CD8-positive, alpha-beta memory T cell (primary cell): ENCODE data around the gene VPS35L. TPM values are rescaled to one million over a fixed set of nuclear protein-coding genes. Genes with fewer than 3 reads are reported as not detected.
A peak's percentile ranks its signal among the peaks of the same experiment; 100 is the strongest.

ENCODE experiments used
- CTCF ChIA-PET: fragments of 350-600 bp; sonication (Branson Sonifier 250); formaldehyde crosslinking; loops from one replicate; lab custom pipeline; 2021; ENCODE audit warnings: antibody characterized with exemption; lab: Charles Lee
- POLR2A ChIA-PET: fragments of 350-600 bp; sonication (Branson Sonifier 250); formaldehyde crosslinking; loops from one replicate; lab custom pipeline; 2021; ENCODE audit warnings: antibody characterized with exemption; lab: Charles Lee
- DNase-seq, 5 donors: peaks; one replicate each; pipeline versions ENCODE4 v3.0.0 to v3.0.0-alpha.2; 2020 to 2022; ENCODE audit warnings: mixed read lengths in 1 of 5
- H3K27ac ChIP-seq: one replicate; pipeline ENCODE4 v1.7.0; 2013; ENCODE audit warnings: low read depth, mild to moderate bottlenecking, low read length, moderate library complexity
- H3K27me3 ChIP-seq: 2 replicates; pipeline ENCODE4 v1.7.0; 2013; ENCODE audit warnings: low read length, mild to moderate bottlenecking; ENCODE audit not compliant: insufficient read depth, poor library complexity, severe bottlenecking
- H3K36me3 ChIP-seq: 2 replicates; pipeline ENCODE4 v1.7.0; 2013; ENCODE audit warnings: mild to moderate bottlenecking, low read length, moderate library complexity; ENCODE audit not compliant: insufficient read depth
- H3K4me1 ChIP-seq: 2 replicates; pipeline ENCODE4 v1.7.0; 2013; ENCODE audit warnings: mild to moderate bottlenecking, low read length, moderate library complexity; ENCODE audit not compliant: insufficient read depth
- H3K4me3 ChIP-seq: 2 replicates; pipeline ENCODE4 v1.7.0; 2013; ENCODE audit warnings: mild to moderate bottlenecking, low read length
- H3K9me3 ChIP-seq: 2 replicates; pipeline ENCODE4 v1.7.0; 2013; ENCODE audit warnings: mild to moderate bottlenecking, low read length
- H3K27ac Mint-ChIP-seq, 8 donors: one replicate each; pipeline ENCODE4 v1.8.0; 2020 to 2021; ENCODE audit warnings: mixed read lengths in 8 of 8, mild to moderate bottlenecking in 6 of 8, inconsistent platforms in 3 of 8, moderate library complexity in 3 of 8
- H3K27me3 Mint-ChIP-seq, 2 donors: one replicate each; pipeline ENCODE4 v1.8.0; 2020 to 2021; ENCODE audit warnings: mixed read lengths in 2 of 2, mild to moderate bottlenecking in 1 of 2, moderate library complexity in 1 of 2
- H3K36me3 Mint-ChIP-seq, 3 donors: one replicate each; pipeline ENCODE4 v1.8.0; 2020 to 2021; ENCODE audit warnings: mixed read lengths in 3 of 3, inconsistent platforms in 1 of 3, mild to moderate bottlenecking in 1 of 3
- H3K4me1 Mint-ChIP-seq, 3 donors: one replicate each; pipeline ENCODE4 v1.8.0; 2020 to 2021; ENCODE audit warnings: mixed read lengths in 3 of 3, inconsistent platforms in 1 of 3, mild to moderate bottlenecking in 1 of 3
- H3K4me3 Mint-ChIP-seq, 7 donors: one replicate each; pipeline ENCODE4 v1.8.0; 2020 to 2021; ENCODE audit warnings: mixed read lengths in 7 of 7, mild to moderate bottlenecking in 6 of 7, moderate library complexity in 4 of 7, inconsistent platforms in 2 of 7
- H3K9me3 Mint-ChIP-seq, 5 donors: one replicate each; pipeline ENCODE4 v1.8.0; 2020 to 2022; ENCODE audit warnings: mixed read lengths in 5 of 5, mild to moderate bottlenecking in 3 of 5, moderate library complexity in 2 of 5, inconsistent platforms in 1 of 5
- polyA plus RNA-seq: library from polyadenylated mRNA; unstranded; fragments of 300-500 nt; fragmentation: Illumina TruSeq; gene quantifications from one replicate; pipeline ENCODE4 v1.2.3, GENCODE V29; 2021
- total RNA-seq, 2 experiments: library from RNA; stranded (reverse); gene quantifications; one replicate each; pipeline ENCODE4 v1.2.3, GENCODE V29; 2021

VPS35L gene
- total and polyA plus RNA-seq, 3 experiments from 2014 or later, result 37.4 to 52.3 (median 40.2) TPM

DNA sequence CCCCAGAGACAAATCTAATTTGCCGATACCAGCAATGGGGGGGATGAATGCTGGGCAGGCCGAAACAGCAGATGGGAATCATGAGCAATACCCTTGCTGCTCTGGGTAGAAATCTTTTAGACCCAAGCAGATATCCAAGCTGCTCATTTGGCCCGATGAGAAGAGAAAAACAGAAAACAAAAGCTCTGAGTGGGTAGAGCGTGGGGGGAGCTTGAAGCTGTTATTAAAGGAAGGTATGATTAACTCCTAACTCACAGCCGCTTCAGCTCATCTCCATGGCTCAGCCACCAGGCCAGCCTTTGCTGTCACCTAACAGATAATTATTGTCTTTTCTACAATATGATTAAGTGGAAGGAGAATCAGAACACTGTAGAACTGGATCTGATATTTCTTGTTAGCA, 58.3 kb downstream of the VPS35L start:
- Mint-ChIP-seq H3K27ac (no peak overlapping the region), H3K27me3 (no peaks in the 10 kb centered on the region), H3K36me3 (peaks cover 24 to 78% (median 43%) of the 10 kb centered on the region in 3 donors), H3K4me1 (no peaks in the 10 kb centered on the region), H3K9me3 (no peaks in the 10 kb centered on the region), H3K4me3 (no peak overlapping the region)
- ChIA-PET POLR2A (interaction anchor here (0.6 kb wide), 1 partner anchor 75 kb away, joined by 5 read pairs; no protein-coding TSS in a partner anchor), CTCF (interaction anchor here (0.7 kb wide), 1 partner anchor 13 kb away, joined by 3 read pairs; no protein-coding TSS in a partner anchor)
- no peak for DNase-seq
- peaks cover 8% of the 10 kb centered on the region for H3K36me3 ChIP-seq
- H3K4me1 ChIP-seq, result no peaks in the 10 kb centered on the region
- no peaks in the 10 kb centered on the region for H3K27me3 ChIP-seq
- H3K4me3 ChIP-seq, result no peak overlapping the region
- H3K27ac ChIP-seq, result no peak overlapping the region
- no peaks in the 10 kb centered on the region for H3K9me3 ChIP-seq

DNA sequence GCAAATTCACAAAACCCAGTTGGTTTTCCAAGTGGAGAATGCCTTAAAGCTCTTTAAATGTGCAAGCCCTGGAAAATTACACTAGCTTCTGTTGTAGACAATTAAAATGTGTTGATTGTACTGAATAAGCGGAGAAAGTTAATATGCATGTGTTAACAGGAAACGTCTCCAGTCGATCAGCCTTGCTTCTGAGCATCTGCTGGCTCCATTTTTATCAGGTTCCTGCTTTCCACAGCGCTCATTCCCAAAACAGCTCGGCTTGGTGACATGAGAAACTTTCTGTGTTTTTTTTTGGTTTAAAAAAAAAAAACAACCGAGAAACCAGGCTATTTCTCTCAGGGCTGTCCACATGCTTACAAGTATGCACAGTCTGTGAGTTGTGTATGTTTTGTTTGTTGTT, 60.7 kb downstream of the VPS35L start:
- DNase-seq, result no peak
- no peaks in the 10 kb centered on the region for H3K27me3 Mint-ChIP-seq
- H3K36me3 Mint-ChIP-seq, result peaks cover 18 to 66% (median 26%) of the 10 kb centered on the region in 3 donors
- ChIA-PET POLR2A (no interaction called here), CTCF (interaction anchor here (0.9 kb wide), 1 partner anchor 32 kb away, joined by 3 read pairs; no protein-coding TSS in a partner anchor)
- H3K4me1 Mint-ChIP-seq, result no peaks in the 10 kb centered on the region
- no peaks in the 10 kb centered on the region for H3K9me3 ChIP-seq
- no peak overlapping the region for H3K27ac ChIP-seq
- no peaks in the 10 kb centered on the region for H3K4me1 ChIP-seq
- H3K4me3 ChIP-seq, result no peak overlapping the region
- H3K36me3 ChIP-seq, result no peaks in the 10 kb centered on the region
- no peaks in the 10 kb centered on the region for H3K27me3 ChIP-seq
- H3K27ac Mint-ChIP-seq, result no peak overlapping the region
- no peaks in the 10 kb centered on the region for H3K9me3 Mint-ChIP-seq
- H3K4me3 Mint-ChIP-seq, result no peak overlapping the region

DNA sequence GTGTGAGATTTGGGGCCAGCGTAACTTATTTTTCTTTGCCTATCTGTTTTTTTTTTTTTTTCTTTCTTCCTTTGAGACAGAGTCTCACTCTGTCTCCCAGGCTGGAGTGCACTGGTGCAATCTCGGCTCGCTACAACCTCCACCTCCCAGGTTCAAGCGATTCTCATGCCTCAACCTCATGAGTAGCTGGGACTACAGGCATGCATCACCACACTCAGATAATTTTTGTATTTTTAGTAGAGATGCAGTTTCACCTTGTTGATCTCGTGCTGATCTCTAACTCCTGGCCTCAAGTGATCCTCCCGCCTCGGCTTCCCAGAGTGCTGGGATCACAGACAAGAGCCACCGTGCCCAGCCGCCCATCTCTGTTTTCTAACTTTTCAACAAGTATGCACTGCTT, 63.4 kb downstream of the VPS35L start:
- no peak overlapping the region for H3K27ac Mint-ChIP-seq
- DNase-seq, result no peak
- H3K4me1 Mint-ChIP-seq, result no peaks in the 10 kb centered on the region
- no peaks in the 10 kb centered on the region for H3K27me3 Mint-ChIP-seq
- no peaks in the 10 kb centered on the region for H3K9me3 ChIP-seq
- H3K4me3 Mint-ChIP-seq, result no peak overlapping the region
- H3K27ac ChIP-seq, result no peak overlapping the region
- H3K36me3 ChIP-seq, result no peaks in the 10 kb centered on the region
- POLR2A ChIA-PET, result no interaction called here
- H3K4me1 ChIP-seq, result no peaks in the 10 kb centered on the region
- CTCF ChIA-PET, result no interaction called here
- no peaks in the 10 kb centered on the region for H3K9me3 Mint-ChIP-seq
- no peak overlapping the region for H3K4me3 ChIP-seq
- H3K36me3 Mint-ChIP-seq, result peaks cover 12 to 58% (median 22%) of the 10 kb centered on the region in 3 donors
- H3K27me3 ChIP-seq, result no peaks in the 10 kb centered on the region

DNA sequence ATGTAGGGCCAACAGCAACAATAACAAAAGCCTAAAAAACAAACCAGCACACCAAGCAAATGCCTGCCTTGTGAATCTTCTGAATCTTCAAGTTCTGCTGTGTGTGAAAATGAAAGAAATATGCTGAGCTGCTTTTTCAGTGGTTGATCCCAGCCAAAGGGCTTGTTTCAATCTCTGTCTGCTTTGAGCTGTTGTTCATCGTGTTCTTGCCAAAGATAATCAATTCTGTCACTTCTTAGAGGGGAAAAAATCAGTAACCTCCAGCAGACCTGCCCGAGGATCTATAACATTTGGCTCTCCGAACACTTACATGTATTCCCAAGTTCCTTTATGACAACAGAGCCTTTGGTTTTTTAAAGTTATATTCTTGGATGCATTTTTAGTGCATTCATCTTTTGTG, 65.9 kb downstream of the VPS35L start:
- no peaks in the 10 kb centered on the region for H3K27me3 Mint-ChIP-seq
- DNase-seq, result no peak
- Histone ChIP-seq H3K4me1 (no peaks in the 10 kb centered on the region), H3K27ac (no peak overlapping the region), H3K27me3 (no peaks in the 10 kb centered on the region), H3K36me3 (no peaks in the 10 kb centered on the region), H3K4me3 (no peak overlapping the region), H3K9me3 (no peaks in the 10 kb centered on the region)
- no peaks in the 10 kb centered on the region for H3K4me1 Mint-ChIP-seq
- ChIA-PET POLR2A (no interaction called here), CTCF (no interaction called here)
- H3K9me3 Mint-ChIP-seq, result no peaks in the 10 kb centered on the region
- H3K36me3 Mint-ChIP-seq, result peaks cover 12 to 60% (median 25%) of the 10 kb centered on the region in 3 donors
- H3K4me3 Mint-ChIP-seq, result no peak overlapping the region
- H3K27ac Mint-ChIP-seq, result no peak overlapping the region

DNA sequence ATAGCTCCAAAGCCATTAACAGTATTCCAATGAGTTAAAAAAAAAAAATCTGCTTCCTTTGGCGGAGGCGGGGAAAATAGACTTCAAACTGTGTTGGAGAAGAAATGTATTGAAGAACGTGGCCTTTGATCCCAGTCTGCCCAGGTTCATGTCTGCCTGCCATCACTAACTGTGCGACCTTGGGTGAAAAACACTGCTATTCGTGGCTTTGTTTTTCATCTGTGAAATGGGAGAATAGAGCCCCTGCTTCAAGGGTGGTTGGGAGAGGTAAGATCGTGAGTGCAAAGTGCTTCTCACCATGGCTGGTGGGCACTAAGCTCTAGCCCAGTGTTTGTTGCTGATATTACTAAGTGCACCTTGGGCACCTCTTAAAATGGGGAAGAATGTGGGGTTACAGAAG, 69.5 kb downstream of the VPS35L start:
- ChIA-PET POLR2A (no interaction called here), CTCF (no interaction called here)
- no peaks in the 10 kb centered on the region for H3K9me3 ChIP-seq
- no peaks in the 10 kb centered on the region for H3K27me3 ChIP-seq
- DNase-seq, result no peak
- H3K9me3 Mint-ChIP-seq, result no peaks in the 10 kb centered on the region
- no peaks in the 10 kb centered on the region for H3K4me1 Mint-ChIP-seq
- no peak overlapping the region for H3K27ac ChIP-seq
- no peak overlapping the region for H3K27ac Mint-ChIP-seq
- no peaks in the 10 kb centered on the region for H3K27me3 Mint-ChIP-seq
- H3K36me3 Mint-ChIP-seq, result peaks cover 3 to 60% (median 27%) of the 10 kb centered on the region in 3 donors
- no peak overlapping the region for H3K4me3 Mint-ChIP-seq
- no peaks in the 10 kb centered on the region for H3K4me1 ChIP-seq
- peaks cover 15% of the 10 kb centered on the region for H3K36me3 ChIP-seq
- no peak overlapping the region for H3K4me3 ChIP-seq

DNA sequence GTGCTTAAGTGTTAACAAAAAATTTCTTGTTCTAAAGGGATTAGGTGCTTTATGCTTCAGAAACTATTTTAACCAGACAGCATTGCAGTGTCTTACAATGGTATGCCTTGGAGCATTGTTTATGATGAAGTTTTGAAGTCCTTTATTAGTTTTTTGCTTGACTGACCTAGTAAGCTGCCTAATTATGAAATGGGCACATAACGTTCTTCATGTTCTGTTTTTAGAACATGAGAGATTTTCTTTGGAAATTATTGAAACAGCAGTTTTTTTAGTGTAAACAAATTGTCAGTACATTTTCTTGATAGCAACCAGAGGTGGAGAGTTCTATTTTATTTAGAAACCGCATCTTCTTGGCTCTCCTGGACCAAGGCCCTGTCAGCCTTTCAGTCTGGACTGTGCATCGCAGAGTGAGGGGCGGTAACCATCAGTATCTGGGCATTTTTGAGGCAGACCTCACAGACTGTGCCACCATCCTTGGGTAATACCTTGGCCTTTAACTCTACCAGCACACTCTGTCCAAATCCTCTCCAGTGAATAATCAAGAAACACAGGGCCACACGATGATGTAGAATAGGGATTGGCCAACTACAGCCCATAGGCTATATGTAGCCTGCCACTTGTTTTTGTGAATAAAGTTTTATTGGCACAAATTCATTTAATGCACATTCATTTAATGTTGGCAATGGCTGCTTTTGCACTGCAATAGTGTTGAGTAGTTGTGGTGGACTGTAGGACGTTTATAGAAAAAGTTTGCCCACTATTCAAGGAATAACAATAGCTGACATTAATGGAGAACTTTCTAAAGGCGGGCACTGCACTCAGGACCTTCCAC, 81.1 kb downstream of the VPS35L start:
- POLR2A ChIA-PET, result no interaction called here
- Mint-ChIP-seq H3K27me3 (no peaks in the 10 kb centered on the region), H3K4me1 (peaks cover 12 to 18% (median 16%) of the 10 kb centered on the region in 3 donors)

DNA sequence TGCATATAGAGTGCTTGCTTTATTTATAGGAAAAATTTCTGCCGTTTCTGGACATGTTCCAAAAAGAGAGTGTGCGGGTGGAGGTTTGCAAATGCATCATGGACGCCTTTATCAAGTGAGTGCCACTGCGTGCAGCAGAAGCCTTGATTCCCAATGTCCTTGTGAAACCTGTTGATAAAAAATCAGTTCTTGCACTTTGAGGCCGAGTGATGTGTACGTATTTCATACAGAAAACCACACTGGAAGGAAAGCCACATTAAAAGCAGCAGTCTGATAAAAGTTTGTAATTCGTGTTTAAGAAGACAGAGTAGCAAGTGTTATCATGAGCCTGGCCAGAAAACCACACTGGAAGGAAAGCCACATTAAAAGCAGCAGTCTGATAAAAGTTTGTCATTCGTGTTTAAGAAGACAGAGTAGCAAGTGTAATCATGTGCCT, 84.5 kb downstream of the VPS35L start:
- Mint-ChIP-seq H3K27me3 (no peaks in the 10 kb centered on the region), H3K27ac (peak overlapping the region in 6 of 8 donors; percentile 20 to 90 (median 63)), H3K4me1 (peaks cover 12 to 18% (median 16%) of the 10 kb centered on the region in 3 donors), H3K36me3 (peaks cover 3 to 63% (median 27%) of the 10 kb centered on the region in 3 donors), H3K4me3 (peak overlapping the region in 4 of 7 donors; percentile 14 to 49 (median 32)), H3K9me3 (no peaks in the 10 kb centered on the region)
- Histone ChIP-seq H3K4me3 (no peak overlapping the region), H3K27me3 (no peaks in the 10 kb centered on the region), H3K9me3 (no peaks in the 10 kb centered on the region), H3K27ac (no peak overlapping the region), H3K36me3 (peaks cover 9% of the 10 kb centered on the region), H3K4me1 (peaks cover 13% of the 10 kb centered on the region)
- DNase-seq, result peak in 2 of 5 donors; percentile 39 to 55
- CTCF ChIA-PET, result no interaction called here
- POLR2A ChIA-PET, result no interaction called here

More for the DNA sequence above, 81.1 kb downstream of the VPS35L start:
- H3K4me1 ChIP-seq, result peaks cover 13% of the 10 kb centered on the region
- peaks cover 20% of the 10 kb centered on the region for H3K36me3 ChIP-seq
- no peaks in the 10 kb centered on the region for H3K9me3 Mint-ChIP-seq
- H3K9me3 ChIP-seq, result no peaks in the 10 kb centered on the region
- no peaks in the 10 kb centered on the region for H3K27me3 ChIP-seq
- CTCF ChIA-PET, result no interaction called here
- no peak overlapping the region for H3K27ac ChIP-seq
- no peak overlapping the region for H3K4me3 ChIP-seq
- peaks cover 9 to 66% (median 33%) of the 10 kb centered on the region in 3 donors for H3K36me3 Mint-ChIP-seq
- no peak for DNase-seq
- no peak overlapping the region for H3K27ac Mint-ChIP-seq
- no peak overlapping the region for H3K4me3 Mint-ChIP-seq

DNA sequence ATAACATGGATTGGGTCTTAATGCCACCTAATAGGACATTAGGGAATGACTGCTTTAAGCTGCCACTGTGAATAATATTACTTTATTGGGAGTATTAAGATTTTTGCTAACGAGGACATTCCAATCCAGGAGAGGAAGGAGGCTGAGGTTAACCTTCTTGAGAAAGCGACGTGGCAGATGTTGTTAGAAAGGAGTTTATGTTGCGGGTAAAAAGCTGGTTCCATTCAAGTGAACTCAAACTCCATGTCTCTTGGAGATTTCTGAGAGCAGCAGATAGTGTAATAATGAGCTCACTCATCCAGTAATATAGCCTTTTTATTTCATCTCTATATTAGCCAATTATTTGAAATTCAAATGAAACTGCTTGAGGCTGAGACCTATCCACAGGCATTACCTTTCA, 87.0 kb downstream of the VPS35L start:
- ChIA-PET CTCF (no interaction called here), POLR2A (no interaction called here)
- Histone ChIP-seq H3K27me3 (no peaks in the 10 kb centered on the region), H3K4me1 (peaks cover 13% of the 10 kb centered on the region), H3K9me3 (no peaks in the 10 kb centered on the region), H3K4me3 (no peak overlapping the region), H3K36me3 (peaks cover 4% of the 10 kb centered on the region), H3K27ac (no peak overlapping the region)
- DNase-seq, result no peak
- Mint-ChIP-seq H3K27me3 (no peaks in the 10 kb centered on the region), H3K9me3 (no peaks in the 10 kb centered on the region), H3K27ac (no peak overlapping the region), H3K4me1 (peaks cover 12 to 18% (median 16%) of the 10 kb centered on the region in 3 donors), H3K4me3 (no peak overlapping the region), H3K36me3 (peaks cover 4 to 64% (median 20%) of the 10 kb centered on the region in 3 donors)
